ENCODE measurements around the gene RASA3. TPM values are rescaled to one million over a fixed set of nuclear protein-coding genes. Genes with fewer than 3 reads are reported as not detected.

The RASA3 gene
- polyA plus RNA-seq, 4 donors = 13.5 to 14.5 (median 14.2) TPM

DNA sequence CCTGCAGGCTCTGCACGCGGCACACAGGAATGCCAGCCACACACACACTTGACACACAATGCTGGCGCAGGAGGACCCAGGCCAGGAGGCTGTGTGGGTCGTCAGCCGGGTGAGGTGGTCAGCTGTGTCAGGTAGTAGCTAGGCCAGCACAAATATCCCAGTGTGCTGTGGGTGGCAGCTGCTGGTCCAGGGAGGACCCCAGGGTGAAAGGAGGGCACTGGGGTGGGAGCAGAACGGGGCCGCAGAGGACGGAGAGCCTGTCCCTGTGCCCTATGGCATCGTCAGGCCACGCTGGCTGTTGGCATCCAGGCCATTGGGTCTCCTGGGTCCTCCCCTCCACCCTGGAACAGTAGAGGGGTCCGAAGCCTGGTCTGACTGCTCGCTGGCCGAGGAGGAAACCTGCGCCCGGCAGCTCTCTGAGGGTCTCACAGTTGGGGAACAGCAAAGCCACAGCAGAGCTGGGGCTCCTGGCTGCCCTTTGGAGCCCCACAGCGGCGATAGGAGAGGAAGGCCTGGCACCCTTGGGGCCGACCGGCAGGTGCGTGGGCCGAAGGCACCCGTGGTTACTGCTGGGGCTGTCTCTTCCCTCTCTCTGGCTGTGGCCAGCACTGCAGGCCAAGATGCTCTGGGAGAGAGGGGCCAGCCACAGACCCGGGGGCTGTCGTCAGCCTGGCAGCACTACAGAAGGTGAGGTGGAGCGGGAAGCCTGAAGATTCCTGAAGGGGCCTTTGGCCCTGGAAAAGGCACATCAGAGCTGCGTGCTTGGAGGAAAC lies 185.8 kb downstream of the RASA3 start:
- no peak for DNase-seq (ENCODE audit: low read depth in 4 of 4, low spot score in 3 of 4)

DNA sequence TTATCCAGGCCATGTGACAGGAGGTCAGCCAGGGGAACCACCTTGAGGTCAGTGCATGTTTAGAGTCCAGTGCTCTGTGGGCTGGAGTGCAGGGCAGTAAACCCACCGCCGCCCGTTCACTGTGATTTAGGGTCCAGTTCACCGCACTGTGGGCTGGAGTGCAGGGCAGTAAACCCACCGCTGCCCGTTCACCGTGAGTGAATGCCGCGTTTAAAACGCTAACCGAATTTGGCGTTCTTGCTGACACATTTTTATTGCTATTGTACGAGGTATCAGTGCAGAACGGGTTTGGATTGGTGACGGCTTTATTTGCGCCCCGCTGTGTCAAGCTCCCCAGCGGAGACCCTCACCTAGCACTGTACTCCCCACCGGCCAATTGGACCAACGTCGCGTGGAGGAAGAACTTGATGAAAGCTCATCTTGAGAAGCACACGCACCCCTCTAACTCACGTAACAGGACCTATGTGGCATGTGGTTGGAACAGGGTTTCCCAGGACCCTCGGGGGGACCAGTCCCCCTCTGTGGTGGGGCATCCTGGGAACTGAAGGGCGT lies 186.5 kb downstream of the RASA3 start:
- no peak for DNase-seq (ENCODE audit: low read depth in 4 of 4, low spot score in 3 of 4)

DNA sequence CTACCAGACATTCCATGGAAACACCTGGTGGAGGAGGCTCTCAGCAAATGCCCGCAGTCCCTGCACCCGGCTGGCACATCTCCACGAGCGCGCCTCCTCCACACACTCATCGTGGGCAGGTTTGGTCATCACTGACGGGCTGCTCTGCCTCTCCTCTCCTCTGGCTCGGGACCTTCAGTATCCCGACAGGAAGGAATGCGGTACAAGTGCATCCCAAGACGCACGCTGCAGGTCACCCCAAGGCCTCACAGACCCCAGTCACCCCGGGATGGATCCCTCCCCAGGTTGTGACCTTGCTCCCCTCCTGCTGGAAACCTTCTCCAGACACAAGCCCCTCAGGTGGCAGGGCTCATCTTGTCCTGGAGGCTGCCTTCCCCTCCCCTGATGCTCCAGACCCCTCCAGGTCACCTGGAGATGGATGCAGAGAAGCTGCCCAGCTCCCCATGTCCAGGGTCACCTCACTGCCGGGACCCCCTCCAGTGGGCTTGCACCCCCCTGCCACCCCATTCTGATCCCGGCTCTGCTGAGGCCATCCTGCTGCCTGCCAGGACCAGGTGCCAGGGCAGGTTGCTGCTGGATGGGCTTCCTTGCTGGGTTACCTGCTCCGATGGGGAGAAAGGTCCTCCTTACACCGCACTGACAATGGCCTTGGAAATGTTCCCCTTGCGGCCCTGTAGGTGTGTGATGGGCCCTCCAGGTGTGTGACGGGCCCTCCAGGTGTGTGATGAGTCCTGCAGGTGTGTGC lies 188.4 kb downstream of the RASA3 start:
- no peak for DNase-seq (ENCODE audit: low read depth in 4 of 4, low spot score in 3 of 4)

DNA sequence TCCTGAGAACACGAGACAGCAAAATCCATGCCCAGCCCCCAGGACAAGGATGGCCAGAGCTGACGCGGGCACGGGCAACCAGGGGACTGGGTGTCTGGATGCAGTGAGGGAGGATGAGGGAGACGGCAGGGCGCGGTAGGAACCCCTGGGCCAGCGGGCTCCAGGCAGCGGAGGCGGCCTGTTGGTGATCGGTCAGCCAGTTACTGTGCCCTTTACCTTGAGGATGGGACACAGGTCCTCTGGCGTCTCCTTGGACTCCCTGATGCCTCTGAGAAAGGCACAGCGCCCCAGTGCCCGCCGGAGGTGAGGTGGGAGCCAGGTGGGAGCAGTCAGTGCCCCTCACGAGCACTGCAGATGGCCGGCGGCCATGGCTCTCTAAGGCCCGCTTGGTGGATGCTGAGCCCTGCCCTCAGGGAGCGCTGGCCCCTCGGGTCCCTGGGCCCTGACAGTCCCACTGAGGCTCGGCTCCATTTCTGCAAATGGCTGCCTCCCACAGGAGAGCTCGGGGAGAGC lies 189.8 kb downstream of the RASA3 start:
- DNase-seq (ENCODE audit: low read depth in 4 of 4, low spot score in 3 of 4) = no peak

GRCh38 chr13:113941571-113942191 lies 190.7 kb downstream of the RASA3 start:
- no peak for DNase-seq (ENCODE audit: low read depth in 4 of 4, low spot score in 3 of 4)

DNA sequence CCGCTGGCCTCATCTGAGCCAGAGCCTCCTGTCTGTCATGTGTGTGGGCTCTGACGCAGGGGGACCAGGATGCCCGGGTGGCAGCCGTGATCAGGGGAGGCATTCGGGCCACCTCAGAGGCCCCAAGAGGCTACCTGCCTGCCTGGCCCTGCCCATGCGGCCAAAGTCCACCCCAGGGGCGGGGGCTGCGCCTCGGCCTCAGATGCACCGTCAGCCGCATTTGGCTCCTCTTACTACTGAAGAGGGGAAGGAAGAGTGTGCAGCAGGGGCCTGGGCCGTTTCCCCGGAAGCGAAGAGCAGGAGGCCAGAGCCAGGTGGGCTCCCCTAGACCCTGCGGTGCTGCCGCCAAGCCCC lies 192.5 kb downstream of the RASA3 start:
- DNase-seq (ENCODE audit: low read depth in 4 of 4, low spot score in 3 of 4) = no peak

GRCh38 chr13:113939129-113939943 lies 193.1 kb downstream of the RASA3 start:
- no peak for DNase-seq (ENCODE audit: low read depth in 4 of 4, low spot score in 3 of 4)

DNA sequence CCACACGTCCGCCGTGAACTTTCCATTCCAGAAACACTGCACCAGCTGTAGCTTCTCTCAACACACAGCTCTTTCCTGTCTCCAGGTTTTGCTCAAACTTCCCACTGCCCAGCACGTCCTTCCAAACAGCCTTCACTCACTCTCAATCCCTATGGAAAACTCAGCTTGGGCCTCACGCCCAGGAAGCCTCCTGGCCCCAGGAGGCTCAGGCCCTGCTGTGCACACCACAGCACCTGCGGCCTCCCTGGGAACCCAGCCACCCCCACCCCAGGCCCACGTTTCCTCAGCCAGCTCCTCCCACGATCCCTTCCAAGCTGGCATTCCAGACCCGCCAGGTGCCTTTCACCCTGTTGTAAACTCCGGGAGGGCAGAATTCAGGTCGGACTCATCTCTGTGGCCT lies 193.7 kb downstream of the RASA3 start:
- DNase-seq (ENCODE audit: low read depth in 4 of 4, low spot score in 3 of 4) = no peak

DNA sequence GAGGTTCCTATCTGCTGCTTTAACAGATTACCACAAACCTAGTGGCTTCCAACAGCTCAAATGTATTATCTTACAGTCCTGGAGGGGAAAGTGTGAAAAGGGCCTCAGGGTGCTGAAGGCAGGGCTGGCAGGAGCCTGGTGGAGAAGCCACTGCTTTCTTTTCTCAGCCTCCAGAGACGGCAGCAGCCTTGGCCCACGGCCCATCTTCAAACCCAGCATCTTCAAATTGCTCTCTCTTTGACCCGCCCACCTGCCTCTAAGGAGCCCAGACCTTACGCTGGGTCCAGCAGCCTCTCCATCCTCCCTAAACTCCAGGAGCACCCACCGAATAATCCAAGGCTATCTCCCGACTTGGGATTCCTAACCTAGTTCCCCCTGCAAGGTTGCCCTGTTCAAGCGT lies 194.2 kb downstream of the RASA3 start:
- DNase-seq (ENCODE audit: low read depth in 4 of 4, low spot score in 3 of 4) = no peak

DNA sequence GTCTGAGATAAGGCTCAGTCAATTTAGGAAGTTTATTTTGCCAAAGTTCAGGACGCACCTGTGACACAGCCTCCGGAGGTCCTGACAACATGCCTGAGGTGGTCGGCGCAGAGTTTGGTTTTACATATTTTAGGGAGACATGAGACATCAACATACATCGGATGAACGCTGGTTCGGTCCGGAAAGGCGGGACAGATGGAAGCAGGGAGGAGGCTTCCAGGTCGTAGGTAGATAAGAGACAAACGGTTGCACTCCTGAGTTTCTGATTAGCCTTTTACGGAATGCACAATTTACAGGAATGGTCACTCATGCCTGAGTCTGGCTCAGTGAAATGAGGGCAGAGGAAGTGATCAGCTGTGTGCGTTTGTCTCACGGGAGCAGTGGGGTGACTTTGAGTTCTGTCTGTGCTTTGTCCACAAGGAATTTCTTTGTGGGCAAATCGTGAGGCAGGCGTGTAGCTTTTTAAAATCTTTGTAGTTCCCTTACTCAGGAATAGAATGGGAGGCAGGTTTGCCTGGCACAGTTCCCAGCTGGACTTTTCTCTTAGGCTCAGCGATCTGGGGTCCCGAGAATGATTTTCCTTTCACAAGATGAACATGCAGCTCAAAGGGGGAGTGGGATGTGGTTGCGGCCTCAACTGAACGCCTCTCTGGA lies 194.8 kb downstream of the RASA3 start:
- DNase-seq (ENCODE audit: low read depth in 4 of 4, low spot score in 3 of 4) = no peak

- DNase-seq (ENCODE audit: low read depth in 4 of 4, low spot score in 3 of 4) = no peak
Measured at GRCh38 chr13:113937073-113937472, 195.3 kb downstream of the RASA3 start.

DNA sequence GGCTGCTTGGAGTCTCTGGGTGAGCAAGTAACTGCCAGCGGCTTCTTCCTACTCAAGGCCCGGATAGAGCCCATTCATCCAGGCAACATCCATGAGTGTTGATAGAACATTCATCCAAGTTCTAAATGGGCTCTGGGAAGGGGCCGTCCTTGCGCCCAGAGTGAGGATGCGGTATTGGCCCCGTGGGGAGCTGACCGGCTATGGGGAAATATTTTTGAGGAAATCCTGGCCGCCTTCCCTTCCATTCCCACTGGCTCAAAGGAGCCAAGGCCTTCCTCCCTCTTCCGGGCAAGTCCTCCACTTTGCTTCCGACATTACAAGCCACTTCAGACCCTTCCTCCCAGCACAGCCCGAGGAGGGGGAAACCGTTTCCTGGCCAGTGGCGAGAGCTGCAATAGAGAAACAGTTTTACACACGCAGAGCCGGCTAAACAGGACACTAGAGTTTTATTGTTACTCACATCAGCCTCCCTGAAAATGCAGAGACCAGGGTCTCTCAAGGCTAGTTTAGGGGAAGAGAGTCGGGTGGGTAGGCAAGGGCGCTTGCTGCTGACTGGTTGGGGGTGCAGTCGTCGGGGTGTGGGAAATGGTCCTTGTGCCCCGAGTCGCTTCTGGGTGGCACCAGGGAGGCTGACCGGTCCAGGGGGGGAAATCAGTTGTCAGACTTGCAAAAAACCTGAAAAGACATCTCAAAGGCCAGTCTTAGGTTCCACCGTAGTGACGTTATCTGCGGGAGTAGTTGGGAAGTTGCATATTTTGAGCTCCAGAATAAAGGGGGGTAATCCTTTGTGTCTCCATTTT lies 196.1 kb downstream of the RASA3 start:
- DNase-seq (ENCODE audit: low read depth in 4 of 4, low spot score in 3 of 4) = no peak

GRCh38 chr13:113935001-113935844 lies 197.2 kb downstream of the RASA3 start:
- DNase-seq (ENCODE audit: low read depth in 4 of 4, low spot score in 3 of 4) = no peak

DNA sequence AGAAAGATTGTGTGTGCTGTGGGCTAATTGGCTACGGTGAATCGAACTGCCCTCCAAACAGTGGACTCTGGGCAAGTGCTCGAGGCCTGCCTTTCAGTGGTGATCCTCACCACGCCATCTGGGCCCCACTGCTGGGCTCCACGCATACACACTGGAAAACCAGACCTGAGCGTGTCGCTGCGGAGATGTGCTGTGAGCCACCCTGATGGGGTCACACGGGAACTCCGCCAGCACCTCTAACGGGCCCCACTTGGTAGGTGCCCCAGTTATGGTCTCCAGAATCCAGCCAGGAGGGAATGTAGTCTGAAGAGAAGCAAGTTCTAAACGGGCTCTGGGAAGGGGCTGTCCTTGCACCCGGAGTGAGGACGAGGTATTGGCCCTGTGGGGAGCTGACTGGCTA lies 197.8 kb downstream of the RASA3 start:
- DNase-seq (ENCODE audit: low read depth in 4 of 4, low spot score in 3 of 4) = no peak

- no peak for DNase-seq (ENCODE audit: low read depth in 4 of 4, low spot score in 3 of 4)
Measured at GRCh38 chr13:113933901-113934300, 198.5 kb downstream of the RASA3 start.

DNA sequence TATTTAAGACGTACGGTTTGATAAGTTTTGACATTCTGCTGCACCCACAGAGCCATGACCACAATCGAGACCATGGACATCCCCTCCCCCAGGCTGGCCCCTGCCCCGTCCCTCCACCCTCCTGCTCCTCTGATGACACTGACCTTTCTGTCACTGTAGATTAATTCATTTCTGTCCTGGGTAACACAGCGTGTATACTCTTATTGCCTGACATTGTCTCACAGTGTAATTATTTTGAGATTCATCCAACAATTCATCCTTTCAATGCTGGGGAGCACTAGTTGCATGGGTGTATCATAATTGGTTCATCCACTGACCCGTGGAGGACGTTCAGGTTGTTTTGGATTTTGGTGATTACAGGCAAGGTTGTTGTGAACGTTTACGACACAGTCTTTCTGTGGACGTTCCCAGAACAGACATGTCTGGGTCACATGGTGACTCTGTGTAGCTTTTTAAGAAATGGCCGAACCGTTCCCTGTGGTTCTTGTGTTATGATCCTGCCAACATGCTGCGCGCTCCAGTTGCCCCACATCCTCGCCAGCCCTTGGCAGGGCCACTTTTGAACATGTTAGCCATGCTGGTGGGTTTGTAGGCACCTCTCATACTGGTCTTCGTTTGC lies 200.5 kb downstream of the RASA3 start:
- no peak for DNase-seq (ENCODE audit: low read depth in 4 of 4, low spot score in 3 of 4)

GRCh38 chr13:113930671-113931637 lies 201.5 kb downstream of the RASA3 start:
- DNase-seq (ENCODE audit: low read depth in 4 of 4, low spot score in 3 of 4) = no peak
